ENCODE measurements around the gene WDR1. TPM values are rescaled to one million over a fixed set of nuclear protein-coding genes. Genes with fewer than 3 reads are reported as not detected.
A peak's percentile ranks its signal among the peaks of the same experiment; 100 is the strongest.

WDR1 gene
- polyA plus RNA-seq, 3 donors: 206 to 251 (median 243) TPM

DNA sequence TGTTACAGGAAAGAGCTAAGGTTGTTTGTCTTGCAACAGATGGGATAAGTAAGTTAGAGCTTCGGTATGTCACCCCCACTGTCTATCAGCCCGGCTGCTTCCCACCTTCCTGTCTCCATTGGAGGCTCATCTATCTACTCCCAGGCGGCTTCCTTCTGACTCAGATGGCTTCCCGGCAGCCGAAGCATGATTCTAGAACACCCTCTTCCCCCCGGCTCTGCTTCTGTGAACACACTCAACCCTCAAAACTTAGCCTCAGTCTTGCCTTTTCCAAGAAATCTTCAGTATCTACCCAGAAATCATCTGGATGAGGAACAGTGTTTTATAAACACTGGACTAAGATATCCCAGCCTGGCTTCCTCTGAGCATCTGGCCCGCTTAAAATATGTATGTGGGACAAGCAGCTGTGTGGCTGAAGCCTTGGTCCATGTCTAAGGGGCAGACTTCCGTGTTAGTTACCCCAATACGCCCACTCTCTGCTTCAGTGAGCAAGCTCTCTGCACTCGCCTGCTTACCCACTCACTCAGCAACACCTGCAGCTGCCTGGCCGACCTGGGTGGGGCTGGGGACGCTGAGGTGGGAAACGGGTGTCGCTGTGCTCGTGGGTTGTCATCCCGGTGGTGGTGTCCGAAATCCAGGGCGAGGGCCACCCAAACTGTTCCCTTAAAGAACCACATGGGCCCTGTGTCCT lies 83.3 kb downstream of the WDR1 start:
- peak overlapping the region; percentile 29 to 69 for H3K27ac ChIP-seq (ENCODE audit: low read depth in 1 of 2, low read length in 2 of 2)
- Mint-ChIP-seq H3K27me3 (ENCODE audit: low read depth in 3 of 3) (peaks cover 0 to 1% (median 0%) of the 10 kb centered on the region in 3 donors), H3K27ac (peak overlapping the region; percentile 84 to 95 (median 91)), H3K9me3 (no peaks in the 10 kb centered on the region), H3K36me3 (peaks cover 0 to 1% of the 10 kb centered on the region in 2 donors), H3K4me1 (peaks cover 36% of the 10 kb centered on the region), H3K4me3 (peak overlapping the region; percentile 40 to 89)
- no peaks in the 10 kb centered on the region for H4K20me1 ChIP-seq (ENCODE audit: insufficient read depth, low read length)
- peaks cover 32 to 35% of the 10 kb centered on the region in 2 donors for H3K4me1 ChIP-seq (ENCODE audit: control insufficient read depth in 1 of 2, insufficient read depth in 2 of 2, low read length in 2 of 2)
- H2AFZ ChIP-seq (ENCODE audit: insufficient read depth, low read depth, low read length, poor library complexity, severe bottlenecking): peak overlapping the region; percentile 22
- intact Hi-C loops (cut with micrococcal nuclease): no loop called here
- TF ChIP-seq, protein P1, sequence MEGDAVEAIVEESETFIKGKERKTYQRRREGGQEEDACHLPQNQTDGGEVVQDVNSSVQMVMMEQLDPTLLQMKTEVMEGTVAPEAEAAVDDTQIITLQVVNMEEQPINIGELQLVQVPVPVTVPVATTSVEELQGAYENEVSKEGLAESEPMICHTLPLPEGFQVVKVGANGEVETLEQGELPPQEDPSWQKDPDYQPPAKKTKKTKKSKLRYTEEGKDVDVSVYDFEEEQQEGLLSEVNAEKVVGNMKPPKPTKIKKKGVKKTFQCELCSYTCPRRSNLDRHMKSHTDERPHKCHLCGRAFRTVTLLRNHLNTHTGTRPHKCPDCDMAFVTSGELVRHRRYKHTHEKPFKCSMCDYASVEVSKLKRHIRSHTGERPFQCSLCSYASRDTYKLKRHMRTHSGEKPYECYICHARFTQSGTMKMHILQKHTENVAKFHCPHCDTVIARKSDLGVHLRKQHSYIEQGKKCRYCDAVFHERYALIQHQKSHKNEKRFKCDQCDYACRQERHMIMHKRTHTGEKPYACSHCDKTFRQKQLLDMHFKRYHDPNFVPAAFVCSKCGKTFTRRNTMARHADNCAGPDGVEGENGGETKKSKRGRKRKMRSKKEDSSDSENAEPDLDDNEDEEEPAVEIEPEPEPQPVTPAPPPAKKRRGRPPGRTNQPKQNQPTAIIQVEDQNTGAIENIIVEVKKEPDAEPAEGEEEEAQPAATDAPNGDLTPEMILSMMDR (IDR thresholded peaks at IDR 0.05): no peak
- H3K9me3 ChIP-seq (replicated peaks in 1 of 2; ENCODE audit: control insufficient read depth in 1 of 2, insufficient read depth in 1 of 2, low read length in 2 of 2): no peaks in the 10 kb centered on the region
- H3K4me3 ChIP-seq (replicated peaks in 1 of 3; ENCODE audit: low read depth in 2 of 3, low read length in 3 of 3): peak overlapping the region in 1 of 3 experiments; percentile 57
- H3K36me3 ChIP-seq (replicated peaks in 1 of 2; ENCODE audit: control insufficient read depth in 1 of 2, insufficient read depth in 2 of 2, low read length in 2 of 2): no peaks in the 10 kb centered on the region
- H3K79me2 ChIP-seq (ENCODE audit: insufficient read depth, low read length): no peaks in the 10 kb centered on the region
- 57% methylated on average over 14 of the region's 18 CpGs for WGBS (ENCODE audit: insufficient coverage)
- H3K27me3 ChIP-seq (ENCODE audit: control insufficient read depth in 2 of 2, insufficient read depth in 2 of 2, low read length in 2 of 2): no peaks in the 10 kb centered on the region
- H3K4me2 ChIP-seq (replicated peaks; ENCODE audit: extremely low read depth, low read length, poor library complexity, severe bottlenecking): peak overlapping the region; percentile 69
- peak in 2 of 3 donors; percentile 46 to 70 for DNase-seq
- H3K9ac ChIP-seq (ENCODE audit: insufficient read depth, low read length, poor library complexity, severe bottlenecking): peak overlapping the region; percentile 27

DNA sequence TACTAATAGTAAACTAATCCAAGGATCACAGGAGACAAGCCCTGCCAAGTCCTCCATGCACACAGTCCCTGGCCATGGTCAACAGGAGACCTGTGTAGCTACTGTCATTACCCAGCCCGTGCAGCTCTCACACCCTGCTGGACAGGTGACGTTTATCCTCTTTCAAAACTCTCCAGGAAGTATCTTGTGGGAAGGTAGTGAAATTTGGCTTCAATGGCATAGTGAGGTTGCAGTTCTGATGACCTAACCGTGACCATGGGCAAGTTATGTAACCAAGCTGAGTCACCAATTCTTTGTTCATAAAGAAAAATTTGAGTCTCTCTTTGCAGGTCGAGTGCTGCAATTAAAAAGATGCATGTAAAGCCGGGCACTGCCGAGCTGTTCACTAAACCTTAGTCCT lies 84.0 kb downstream of the WDR1 start:
- TF ChIP-seq, protein P1 (IDR thresholded peaks at IDR 0.05): no peak
- Histone ChIP-seq H3K36me3 (replicated peaks in 1 of 2; ENCODE audit: control insufficient read depth in 1 of 2, insufficient read depth in 2 of 2, low read length in 2 of 2) (no peaks in the 10 kb centered on the region), H3K4me1 (ENCODE audit: control insufficient read depth in 1 of 2, insufficient read depth in 2 of 2, low read length in 2 of 2) (peaks cover 32 to 35% of the 10 kb centered on the region in 2 donors), H4K20me1 (ENCODE audit: insufficient read depth, low read length) (no peaks in the 10 kb centered on the region), H3K4me3 (replicated peaks in 1 of 3; ENCODE audit: low read depth in 2 of 3, low read length in 3 of 3) (peak overlapping the region in 1 of 3 experiments; percentile 57), H3K4me2 (replicated peaks; ENCODE audit: extremely low read depth, low read length, poor library complexity, severe bottlenecking) (peak overlapping the region; percentile 69), H3K9me3 (replicated peaks in 1 of 2; ENCODE audit: control insufficient read depth in 1 of 2, insufficient read depth in 1 of 2, low read length in 2 of 2) (no peaks in the 10 kb centered on the region), H3K27me3 (ENCODE audit: control insufficient read depth in 2 of 2, insufficient read depth in 2 of 2, low read length in 2 of 2) (no peaks in the 10 kb centered on the region), H3K79me2 (ENCODE audit: insufficient read depth, low read length) (no peaks in the 10 kb centered on the region), H3K27ac (ENCODE audit: low read depth in 1 of 2, low read length in 2 of 2) (peak overlapping the region; percentile 50 to 69), H2AFZ (ENCODE audit: insufficient read depth, low read depth, low read length, poor library complexity, severe bottlenecking) (peak overlapping the region; percentile 22), H3K9ac (ENCODE audit: insufficient read depth, low read length, poor library complexity, severe bottlenecking) (peak overlapping the region; percentile 15)
- Mint-ChIP-seq H3K36me3 (peaks cover 0 to 1% of the 10 kb centered on the region in 2 donors), H3K9me3 (no peaks in the 10 kb centered on the region), H3K27ac (peak overlapping the region; percentile 87 to 95 (median 91)), H3K4me3 (peak overlapping the region; percentile 40 to 89), H3K27me3 (ENCODE audit: low read depth in 3 of 3) (peaks cover 0 to 1% (median 0%) of the 10 kb centered on the region in 3 donors), H3K4me1 (peaks cover 36% of the 10 kb centered on the region)
- 5% methylated on average over 4 of the region's 6 CpGs for WGBS (ENCODE audit: insufficient coverage)
- intact Hi-C loops (cut with micrococcal nuclease): no loop called here
- peak; percentile 83 to 95 (median 92) for DNase-seq

All from CD14-positive monocyte (primary cell).